ENCODE data around the gene ZIC5.

Gene ZIC5

GRCh38 chr13:99976575-99976974 is 5.0 kb upstream of the ZIC5 start:
- no peak for DNase-seq (ENCODE audit: low read depth, low spot score)

- DNase-seq (ENCODE audit: low read depth, low spot score), result no peak
Observed at GRCh38 chr13:99975626-99976025, 4.1 kb upstream of the ZIC5 start.

- no peak for DNase-seq (ENCODE audit: low read depth, low spot score)
Observed at GRCh38 chr13:99974939-99975561, 3.5 kb upstream of the ZIC5 start.

GRCh38 chr13:99974296-99974938 is 2.9 kb upstream of the ZIC5 start:
- no peak for DNase-seq (ENCODE audit: low read depth, low spot score)

- no peak for DNase-seq (ENCODE audit: low read depth, low spot score)
Observed at GRCh38 chr13:99973808-99974185, 2.2 kb upstream of the ZIC5 start.

GRCh38 chr13:99973163-99973807 is 1.7 kb upstream of the ZIC5 start:
- DNase-seq (ENCODE audit: low read depth, low spot score), result no peak

GRCh38 chr13:99972190-99972731 is 694 bp upstream of the ZIC5 start:
- DNase-seq (ENCODE audit: low read depth, low spot score), result no peak

- no peak for DNase-seq (ENCODE audit: low read depth, low spot score)
Observed at GRCh38 chr13:99970651-99971575, 654 bp downstream of the ZIC5 start.

GRCh38 chr13:99969919-99970650 is 1.5 kb downstream of the ZIC5 start:
- DNase-seq (ENCODE audit: low read depth, low spot score), result no peak

- DNase-seq (ENCODE audit: low read depth, low spot score), result no peak
Observed at GRCh38 chr13:99969453-99969918, 2.1 kb downstream of the ZIC5 start.

- no peak for DNase-seq (ENCODE audit: low read depth, low spot score)
Observed at GRCh38 chr13:99968521-99969452, 2.8 kb downstream of the ZIC5 start.

- DNase-seq (ENCODE audit: low read depth, low spot score), result no peak
Observed at GRCh38 chr13:99967869-99968520, 3.6 kb downstream of the ZIC5 start.

GRCh38 chr13:99967498-99967868 is 4.1 kb downstream of the ZIC5 start:
- DNase-seq (ENCODE audit: low read depth, low spot score), result no peak

GRCh38 chr13:99966064-99966805 is 5.3 kb downstream of the ZIC5 start:
- DNase-seq (ENCODE audit: low read depth, low spot score), result no peak

GRCh38 chr13:99965329-99966000 is 6.1 kb downstream of the ZIC5 start:
- no peak for DNase-seq (ENCODE audit: low read depth, low spot score)

GRCh38 chr13:99963816-99964339 is 7.7 kb downstream of the ZIC5 start:
- DNase-seq (ENCODE audit: low read depth, low spot score), result no peak

GRCh38 chr13:99962242-99962641 is 9.3 kb downstream of the ZIC5 start:
- no peak for DNase-seq (ENCODE audit: low read depth, low spot score)

- DNase-seq (ENCODE audit: low read depth, low spot score), result no peak
Observed at GRCh38 chr13:99961636-99962035, 9.9 kb downstream of the ZIC5 start.

Data from activated CD4-positive, CD25-positive, alpha-beta regulatory T cell treated with anti-CD3 and anti-CD28 coated beads, Interleukin-2, amount 50 U/mL, for 16 hours (primary cell).